Calu3 (cell line): ENCODE data around the gene ATP13A1. TPM values are rescaled to one million over a fixed set of nuclear protein-coding genes. Genes with fewer than 3 reads are reported as not detected.
A peak's percentile ranks its signal among the peaks of the same experiment; 100 is the strongest.

Experiments used
- Bru-seq: library from RNA; stranded (reverse); fragments of 400-500 nt; gene quantifications from one replicate; lab custom pipeline; 2021; lab: Mats Ljungman, UMichigan
- BruChase-seq, 2 experiments: library from RNA; stranded (reverse); fragments of 400-500 nt; gene quantifications; one replicate each; lab custom pipeline; 2021; lab: Mats Ljungman, UMichigan
- BruUV-seq: library from RNA; stranded (reverse); fragments of 400-500 nt; replicated peaks from 2 replicates; lab custom pipeline; 2021; lab: Mats Ljungman, UMichigan
- CTCF ChIA-PET: fragments of 300-600 bp; sonication (Branson Sonifier 250); formaldehyde crosslinking; loops from one replicate; lab custom pipeline; 2022; ENCODE audit warnings: antibody characterized with exemption; lab: Charles Lee
- DNase-seq: peaks from one replicate; pipeline ENCODE4 v3.0.0; 2022
- H3K27ac Mint-ChIP-seq: one replicate; pipeline ENCODE4 v1.8.0; 2022; ENCODE audit warnings: mixed read lengths; ENCODE audit not compliant: unreplicated experiment
- H3K27me3 Mint-ChIP-seq: one replicate; pipeline ENCODE4 v1.8.0; 2022; ENCODE audit warnings: mixed read lengths; ENCODE audit not compliant: unreplicated experiment
- H3K36me3 Mint-ChIP-seq: one replicate; pipeline ENCODE4 v1.8.0; 2022; ENCODE audit warnings: mild to moderate bottlenecking, moderate library complexity, mixed read lengths; ENCODE audit not compliant: insufficient read depth, unreplicated experiment
- H3K4me1 Mint-ChIP-seq: one replicate; pipeline ENCODE4 v1.8.0; 2022; ENCODE audit warnings: mild to moderate bottlenecking, low read depth, mixed read lengths; ENCODE audit not compliant: unreplicated experiment
- H3K4me3 Mint-ChIP-seq: one replicate; pipeline ENCODE4 v1.8.0; 2022; ENCODE audit warnings: mild to moderate bottlenecking, low read depth, moderate library complexity, mixed read lengths; ENCODE audit not compliant: unreplicated experiment
- H3K9me3 Mint-ChIP-seq: one replicate; pipeline ENCODE4 v1.8.0; 2022; ENCODE audit warnings: low read depth, mixed read lengths; ENCODE audit not compliant: unreplicated experiment
- CTCF ChIP-seq: fragments of 200-600 bp; IDR thresholded peaks from one replicate; pipeline ENCODE4 v1.8.0; 2022; ENCODE audit warnings: antibody characterized with exemption; ENCODE audit not compliant: unreplicated experiment
- intact Hi-C: fragments of 100-400 bp; cut with micrococcal nuclease; formaldehyde crosslinking; loops from one replicate; pipeline ENCODE4 v1.10.0; 2022; ENCODE audit not compliant: unreplicated experiment
- long read RNA-seq: library from polyadenylated mRNA; stranded (forward); transcript quantifications from one replicate; pipeline ENCODE4 v2.0.0, GENCODE V29; 2022
- total RNA-seq: library from RNA; stranded (reverse); gene quantifications from 2 replicates; pipeline ENCODE4 v1.2.3, GENCODE V29; 2022

ATP13A1 gene
- total RNA-seq (60.2 and 65.4 TPM in 2 replicates), Bru-seq, nascent RNA (percentile 62 among the genes with signal in this experiment), BruChase-seq, experiment 1, labeled RNA remaining after a 6-hour chase (percentile 73 among the genes with signal in this experiment), BruChase-seq, experiment 2, labeled RNA remaining after a 2-hour chase (percentile 66 among the genes with signal in this experiment)
- long read RNA-seq, transcript ATP13A1-202 (26 exons, 3,861 nt): major isoform, 40 of 79 reads
- long read RNA-seq, partial matches to known transcripts: 15 of 79 reads
- long read RNA-seq, other reads (novel, unspliced or antisense): 24 of 79 reads

GRCh38 chr19:19663256-19664120 is at the start of gene ATP13A1:
TSS of gene ATP13A1 (minus strand) at chr19:19663676. CDS start at chr19:19663666, 10 bp downstream.
- no peaks in the 10 kb centered on the region for H3K27me3 Mint-ChIP-seq
- peaks cover 18% of the 10 kb centered on the region for H3K4me1 Mint-ChIP-seq
- peak; percentile 86 for DNase-seq
- no TSS peak for BruUV-seq
- no peak for TF ChIP-seq CTCF
- peak within 1 kb of the TSS; percentile 96 for H3K4me3 Mint-ChIP-seq
- H3K27ac Mint-ChIP-seq: peak within 1 kb of the TSS; percentile 84
- H3K36me3 Mint-ChIP-seq: peaks cover 40% of the 10 kb centered on the region
- H3K9me3 Mint-ChIP-seq: no peaks in the 10 kb centered on the region
- CTCF ChIA-PET: interaction anchor here (0.6 to 1.0 kb wide), 7 partner anchors 14 to 676 kb away, joined by 3 to 7 read pairs (median 4); partner anchors contain the start of gene ZNF506
- intact Hi-C loops: no loop called here

- H3K27me3 Mint-ChIP-seq: no peaks in the 10 kb centered on the region
- CTCF ChIA-PET: interaction anchor here (0.7 kb wide), 1 partner anchor 66 kb away, joined by 3 read pairs; no protein-coding TSS in a partner anchor
- no peak overlapping the region for H3K4me3 Mint-ChIP-seq
- no peak for DNase-seq
- BruUV-seq: no TSS peak
- peaks cover 5% of the 10 kb centered on the region for H3K9me3 Mint-ChIP-seq
- TF ChIP-seq CTCF: no peak
- intact Hi-C loops: no loop called here
- no peaks in the 10 kb centered on the region for H3K4me1 Mint-ChIP-seq
- H3K36me3 Mint-ChIP-seq: peaks cover 5% of the 10 kb centered on the region
- no peak overlapping the region for H3K27ac Mint-ChIP-seq
Measured at GRCh38 chr19:19711934-19712828, 48.7 kb upstream of the ATP13A1 start.

- no peak for DNase-seq
- H3K4me3 Mint-ChIP-seq: no peak overlapping the region
- CTCF ChIA-PET: no interaction called here
- peaks cover 6% of the 10 kb centered on the region for H3K36me3 Mint-ChIP-seq
- H3K9me3 Mint-ChIP-seq: peaks cover 5% of the 10 kb centered on the region
- intact Hi-C loops: no loop called here
- H3K4me1 Mint-ChIP-seq: no peaks in the 10 kb centered on the region
- BruUV-seq: no TSS peak
- no peak overlapping the region for H3K27ac Mint-ChIP-seq
- no peaks in the 10 kb centered on the region for H3K27me3 Mint-ChIP-seq
- no peak for TF ChIP-seq CTCF
Measured at GRCh38 chr19:19711306-19711933, 47.9 kb upstream of the ATP13A1 start.
